Liver (tissue), 9 donors: ENCODE results near the gene PLCB4. TPM values are rescaled to one million over a fixed set of nuclear protein-coding genes. Genes with fewer than 3 reads are reported as not detected.

Source experiments
- DNase-seq: peaks from one replicate; pipeline ENCODE4 v3.0.0-alpha.2; 2017; ENCODE audit warnings: low spot score
- H3K27ac ChIP-seq, 2 donors: one replicate each; pipeline ENCODE4 v1.7.0; 2013; ENCODE audit warnings: inconsistent platforms in 2 of 2, low read length in 2 of 2, control low read depth in 1 of 2, low read depth in 1 of 2, mild to moderate bottlenecking in 1 of 2
- H3K27me3 ChIP-seq, 4 donors: one replicate each; pipeline versions ENCODE4 v1.6.1 to v1.7.0; 2013; ENCODE audit warnings: low read length in 3 of 4, inconsistent platforms in 1 of 4, mild to moderate bottlenecking in 1 of 4, moderate library complexity in 1 of 4; ENCODE audit not compliant: control insufficient read depth in 4 of 4, insufficient read depth in 4 of 4
- H3K36me3 ChIP-seq, 4 donors: one replicate each; pipeline versions ENCODE4 v1.6.1 to v1.7.0; 2013; ENCODE audit warnings: low read length in 3 of 4, mild to moderate bottlenecking in 3 of 4, low read depth in 1 of 4, moderate library complexity in 1 of 4; ENCODE audit not compliant: control insufficient read depth in 4 of 4, insufficient read depth in 3 of 4
- H3K4me1 ChIP-seq, 4 donors: one replicate each; pipeline versions ENCODE4 v1.6.1 to v1.7.0; 2013; ENCODE audit warnings: low read length in 3 of 4, mild to moderate bottlenecking in 3 of 4, moderate library complexity in 1 of 4; ENCODE audit not compliant: control insufficient read depth in 4 of 4, insufficient read depth in 4 of 4
- H3K4me3 ChIP-seq, 3 donors: one replicate each; pipeline versions ENCODE4 v1.6.1 to v1.7.0; 2013; ENCODE audit warnings: low read length in 3 of 3, control low read depth in 1 of 3, low read depth in 1 of 3, mild to moderate bottlenecking in 1 of 3
- H3K9ac ChIP-seq, 2 donors: one replicate each; pipeline ENCODE4 v1.7.0; 2013; ENCODE audit warnings: low read length in 2 of 2, mild to moderate bottlenecking in 2 of 2, moderate library complexity in 2 of 2, control low read depth in 1 of 2, low read depth in 1 of 2
- H3K9me3 ChIP-seq, 4 donors: one replicate each; pipeline versions ENCODE4 v1.6.1 to v1.7.0; 2013; ENCODE audit warnings: low read length in 3 of 4; ENCODE audit not compliant: control insufficient read depth in 4 of 4
- ATF3 ChIP-seq: IDR thresholded peaks from 2 replicates; pipeline ENCODE4 v1.6.1; 2016; ENCODE audit warnings: antibody characterized with exemption
- EGR1 ChIP-seq, 2 donors: IDR thresholded peaks; 2 replicates each; pipeline ENCODE4 v1.6.1; 2016 to 2018; ENCODE audit warnings: antibody characterized with exemption in 2 of 2, low read depth in 2 of 2
- FOXA2 ChIP-seq: IDR thresholded peaks from 2 replicates; pipeline ENCODE4 v1.6.1; 2016; ENCODE audit warnings: antibody characterized with exemption
- GABPA ChIP-seq, 2 donors: IDR thresholded peaks in 1 of 2; conservative IDR thresholded peaks in 1 of 2; 2 replicates each; pipeline ENCODE4 v1.6.1; 2016; ENCODE audit warnings: antibody characterized with exemption in 2 of 2, mild to moderate bottlenecking in 1 of 2, moderate library complexity in 1 of 2
- HNF4A ChIP-seq, 2 donors: conservative IDR thresholded peaks; 2 replicates each; pipeline ENCODE4 v1.6.1; 2016; ENCODE audit warnings: antibody characterized with exemption in 2 of 2, mild to moderate bottlenecking in 2 of 2
- JUND ChIP-seq, 2 donors: IDR thresholded peaks; 2 replicates each; pipeline ENCODE4 v1.6.1; 2016; ENCODE audit warnings: antibody characterized with exemption in 2 of 2
- NR2F2 ChIP-seq: IDR thresholded peaks from 2 replicates; pipeline ENCODE4 v1.6.1; 2016; ENCODE audit warnings: antibody characterized with exemption
- RAD21 ChIP-seq, 2 donors: IDR thresholded peaks; 2 replicates each; pipeline ENCODE4 v1.6.1; 2016; ENCODE audit warnings: antibody characterized with exemption in 2 of 2, mild to moderate bottlenecking in 2 of 2
- REST ChIP-seq: IDR thresholded peaks from 2 replicates; pipeline ENCODE4 v1.6.1; 2016; ENCODE audit warnings: antibody characterized with exemption, mild to moderate bottlenecking
- RXRA ChIP-seq, 2 donors: IDR thresholded peaks; 2 replicates each; pipeline ENCODE4 v1.6.1; 2017 to 2018; ENCODE audit warnings: antibody characterized with exemption in 2 of 2, mild to moderate bottlenecking in 1 of 2
- TAF1 ChIP-seq: conservative IDR thresholded peaks from 2 replicates; pipeline ENCODE4 v1.6.1; 2016; ENCODE audit warnings: antibody characterized with exemption, mild to moderate bottlenecking
- YY1 ChIP-seq: IDR thresholded peaks from 2 replicates; pipeline ENCODE4 v1.6.1; 2016; ENCODE audit warnings: antibody characterized with exemption, mild to moderate bottlenecking
- ZBTB33 ChIP-seq: IDR thresholded peaks from 2 replicates; pipeline ENCODE4 v1.6.1; 2016; ENCODE audit warnings: antibody characterized with exemption
- WGBS: extraction: QIAGEN DNeasy Blood & Tissue Kit; methylation state at CpG from one replicate; pipeline ENCODE4 v1.1.7; 2013; 5-methylcytosine and 5-hydroxymethylcytosine counted together
- polyA plus RNA-seq, 2 donors: library from polyadenylated mRNA; stranded (reverse) in 1 of 2; unstranded in 1 of 2; fragments of 200-250 nt in 1 of 2; fragments of >200 nt in 1 of 2; fragmentation: Nextera tagmentation in 1 of 2; extraction: Ambion mirVana in 1 of 2; gene quantifications; one replicate each; pipeline versions ENCODE4 v1.2.1 to v1.2.3, GENCODE V29; 2013 to 2015
- total RNA-seq, 2 donors: library from RNA; depleted of rRNA; stranded (reverse); fragments of >200 nt; gene quantifications; one replicate each; pipeline ENCODE4 v1.2.3, GENCODE V29; 2014
- donor health status: healthy.
- donor health status: healthy.
- donor health status: healthy.
- donor health status: healthy.
- donor health status: healthy.

Gene PLCB4
- total and polyA plus RNA-seq, 4 donors: 0.14 to 0.67 (median 0.30) TPM

GRCh38 chr20:9457136-9457535, 388.2 kb downstream of the PLCB4 start:
- no peak overlapping the region for H3K9ac ChIP-seq
- no peaks in the 10 kb centered on the region for H3K4me1 ChIP-seq
- no peaks in the 10 kb centered on the region for H3K36me3 ChIP-seq
- H3K4me3 ChIP-seq: no peak overlapping the region
- H3K27me3 ChIP-seq: peaks cover 0 to 10% (median 4%) of the 10 kb centered on the region in 4 donors
- TF ChIP-seq HNF4A (conservative IDR thresholded peaks at IDR 0.05): no peak
- no peak for TF ChIP-seq REST
- no peak for TF ChIP-seq RAD21 (IDR thresholded peaks at IDR 0.05)
- no peak for TF ChIP-seq YY1
- TF ChIP-seq TAF1: no peak
- no peak for TF ChIP-seq FOXA2
- TF ChIP-seq ATF3: no peak
- TF ChIP-seq GABPA (IDR thresholded peaks at IDR 0.05 in 1 of 2, conservative IDR thresholded peaks at IDR 0.05 in 1 of 2): no peak
- TF ChIP-seq JUND (IDR thresholded peaks at IDR 0.05): no peak
- no peak for TF ChIP-seq NR2F2
- TF ChIP-seq RXRA (IDR thresholded peaks at IDR 0.05): no peak
- no peak for TF ChIP-seq ZBTB33
- no peak for TF ChIP-seq EGR1 (IDR thresholded peaks at IDR 0.05; ENCODE audit: low read depth in 2 of 2)
- H3K9me3 ChIP-seq: no peaks in the 10 kb centered on the region
- DNase-seq: no peak
- no peak overlapping the region for H3K27ac ChIP-seq
- 74% methylated on average over 2 of the region's 2 CpGs for WGBS

GRCh38 chr20:9458138-9458796, 389.4 kb downstream of the PLCB4 start:
- H3K36me3 ChIP-seq: no peaks in the 10 kb centered on the region
- H3K27me3 ChIP-seq: peaks cover 0 to 10% (median 3%) of the 10 kb centered on the region in 4 donors
- TF ChIP-seq RXRA (IDR thresholded peaks at IDR 0.05) (no peak), RAD21 (IDR thresholded peaks at IDR 0.05) (peak in 1 of 2 donors; percentile 16), YY1 (no peak), GABPA (IDR thresholded peaks at IDR 0.05 in 1 of 2, conservative IDR thresholded peaks at IDR 0.05 in 1 of 2) (no peak), REST (no peak)
- no peak overlapping the region for H3K9ac ChIP-seq
- 55% methylated on average over 1 of the region's 1 CpG for WGBS
- DNase-seq: no peak
- no peak overlapping the region for H3K27ac ChIP-seq
- no peak overlapping the region for H3K4me3 ChIP-seq
- no peaks in the 10 kb centered on the region for H3K4me1 ChIP-seq
- H3K9me3 ChIP-seq: no peaks in the 10 kb centered on the region
